PC-3 (cell line): ENCODE data around the gene SIPA1L3. TPM values are rescaled to one million over a fixed set of nuclear protein-coding genes. Genes with fewer than 3 reads are reported as not detected.
A peak's percentile ranks its signal among the peaks of the same experiment; 100 is the strongest.

Source experiments
- ATAC-seq: fragments of 200-7000 bp; cut with Tn5 transposase; 2 replicates; pipeline ENCODE4 v1.9.1; 2020; ENCODE audit warnings: mild to moderate bottlenecking, moderate library complexity
- BruUV-seq: library from RNA; stranded (reverse); fragments of 400-500 nt; replicated peaks from 2 replicates; lab custom pipeline; 2021; lab: Mats Ljungman, UMichigan
- CTCF ChIA-PET: fragments of 300-600 bp; sonication (Branson Sonifier 250); formaldehyde crosslinking; loops from one replicate; lab custom pipeline; 2022; ENCODE audit warnings: antibody characterized with exemption; lab: Charles Lee
- POLR2A ChIA-PET: fragments of 300-600 bp; sonication (Branson Sonifier 250); formaldehyde crosslinking; loops from one replicate; lab custom pipeline; 2022; ENCODE audit warnings: antibody characterized with exemption; ENCODE audit not compliant: unreplicated experiment; lab: Charles Lee
- DNase-seq: peaks from one replicate; pipeline ENCODE4 v3.0.0-alpha.2; 2015
- H2AFZ ChIP-seq: fragments of 300-600 bp; sonication (generic); 2 replicates; pipeline ENCODE4 v1.6.0; 2016; ENCODE audit warnings: antibody characterized with exemption, low read length
- H3F3A ChIP-seq: fragments of 300-600 bp; sonication (generic); one replicate; pipeline ENCODE4 v1.6.0; 2017; ENCODE audit warnings: antibody characterized with exemption, low read length, control low read depth, mild to moderate bottlenecking; ENCODE audit not compliant: unreplicated experiment
- H3K27ac ChIP-seq: fragments of 300-600 bp; sonication (generic); 2 replicates; pipeline ENCODE4 v1.5.1; 2016; ENCODE audit warnings: mild to moderate bottlenecking, low read length
- H3K27me3 ChIP-seq: fragments of 300-600 bp; sonication (generic); 2 replicates; pipeline ENCODE4 v1.6.1; 2016; ENCODE audit warnings: low read length, mixed read lengths
- H3K36me3 ChIP-seq: fragments of 300-600 bp; sonication (generic); 2 replicates; pipeline ENCODE4 v1.6.1; 2016; ENCODE audit warnings: low read depth, mixed run types, low read length, mixed read lengths
- H3K4me1 ChIP-seq: fragments of 300-600 bp; sonication (generic); 2 replicates; pipeline ENCODE4 v1.5.1; 2016; ENCODE audit warnings: low read length; ENCODE audit not compliant: insufficient read depth
- H3K4me2 ChIP-seq: fragments of 300-600 bp; sonication (generic); 2 replicates; pipeline ENCODE4 v1.6.0; 2016; ENCODE audit warnings: low read length
- H3K4me3 ChIP-seq: fragments of 300-600 bp; sonication (generic); 2 replicates; pipeline ENCODE4 v1.5.1; 2016; ENCODE audit warnings: mild to moderate bottlenecking, low read length, mixed read lengths
- H3K79me2 ChIP-seq: fragments of 300-600 bp; sonication (generic); 2 replicates; pipeline ENCODE4 v1.6.1; 2017; ENCODE audit warnings: low read length, mixed read lengths
- H3K9ac ChIP-seq: fragments of 300-600 bp; sonication (generic); 2 replicates; pipeline ENCODE4 v1.6.0; 2016; ENCODE audit warnings: mild to moderate bottlenecking, low read length
- H3K9me2 ChIP-seq: fragments of 300-600 bp; sonication (generic); replicated peaks from 2 replicates; pipeline ENCODE4 v1.6.1; 2016; ENCODE audit warnings: mixed run types, low read length, mixed read lengths
- H3K9me3 ChIP-seq: fragments of 300-600 bp; sonication (generic); 2 replicates; pipeline ENCODE4 v1.6.1; 2016; ENCODE audit warnings: low read length, mixed read lengths
- H4K20me1 ChIP-seq: fragments of 300-600 bp; sonication (generic); 2 replicates; pipeline ENCODE4 v1.6.1; 2016; ENCODE audit warnings: low read length, mixed read lengths
- CTCF ChIP-seq: fragments of 300-600 bp; sonication (generic); conservative IDR thresholded peaks from 2 replicates; pipeline ENCODE4 v1.5.1; 2017; ENCODE audit warnings: antibody characterized with exemption, low read depth, mild to moderate bottlenecking, low read length
- EZH2 ChIP-seq: fragments of 300-600 bp; sonication (generic); IDR thresholded peaks from one replicate; pipeline ENCODE4 v1.6.1; 2017; ENCODE audit warnings: antibody characterized with exemption, mild to moderate bottlenecking, low read length; ENCODE audit not compliant: unreplicated experiment
- EZH2phosphoT487 ChIP-seq: fragments of 300-600 bp; sonication (generic); IDR thresholded peaks from 2 replicates; pipeline ENCODE4 v1.6.1; 2018; ENCODE audit warnings: mild to moderate bottlenecking, antibody characterized with exemption, low read length, borderline replicate concordance
- intact Hi-C: fragments of 100-400 bp; cut with micrococcal nuclease; formaldehyde crosslinking; loops from 2 replicates; pipeline ENCODE4 v1.9.0; 2023
- total RNA-seq: library from RNA; depleted of rRNA; stranded (reverse); fragments of >200 nt; gene quantifications from 2 replicates; pipeline ENCODE4 v1.2.3, GENCODE V29; 2014

Gene SIPA1L3
- total RNA-seq, 1 experiment from 2014 or later, result 38.7 TPM

GRCh38 chr19:38132781-38133180 is 225.8 kb downstream of the SIPA1L3 start:
- no peaks in the 10 kb centered on the region for H3F3A ChIP-seq
- ChIA-PET CTCF (no interaction called here), POLR2A (no interaction called here)
- no peaks in the 10 kb centered on the region for H3K9me3 ChIP-seq
- no peak overlapping the region for H3K9ac ChIP-seq
- intact Hi-C loops, result no loop called here
- no peaks in the 10 kb centered on the region for H3K9me2 ChIP-seq
- no peaks in the 10 kb centered on the region for H3K4me1 ChIP-seq
- H4K20me1 ChIP-seq, result no peaks in the 10 kb centered on the region
- TF ChIP-seq CTCF (no peak), EZH2 (no peak), EZH2phosphoT487 (no peak)
- no peaks in the 10 kb centered on the region for H3K79me2 ChIP-seq
- no peak overlapping the region for H3K4me2 ChIP-seq
- no peak overlapping the region for H3K27ac ChIP-seq
- H2AFZ ChIP-seq, result no peak overlapping the region
- ATAC-seq, result no peak
- DNase-seq, result no peak
- H3K36me3 ChIP-seq, result no peaks in the 10 kb centered on the region; the same call in 1 of the 2 replicates
- no peaks in the 10 kb centered on the region for H3K27me3 ChIP-seq
- no peak overlapping the region for H3K4me3 ChIP-seq
- no TSS peak for BruUV-seq

- no peak for ATAC-seq
- BruUV-seq, result no TSS peak
- H3K4me3 ChIP-seq, result no peak overlapping the region
- no peak overlapping the region for H3K9ac ChIP-seq
- H3K27ac ChIP-seq, result no peak overlapping the region
- H4K20me1 ChIP-seq, result no peaks in the 10 kb centered on the region
- H3K79me2 ChIP-seq, result no peaks in the 10 kb centered on the region
- no peak for TF ChIP-seq EZH2phosphoT487
- no peak for TF ChIP-seq EZH2
- no peak for TF ChIP-seq CTCF
- H3K9me2 ChIP-seq, result no peaks in the 10 kb centered on the region
- POLR2A ChIA-PET, result no interaction called here
- no peaks in the 10 kb centered on the region for H3K4me1 ChIP-seq
- DNase-seq, result no peak
- no peak overlapping the region for H2AFZ ChIP-seq
- no peaks in the 10 kb centered on the region; the same call in 1 of the 2 replicates for H3K36me3 ChIP-seq
- H3K4me2 ChIP-seq, result no peak overlapping the region
- no peaks in the 10 kb centered on the region for H3K9me3 ChIP-seq
- no peaks in the 10 kb centered on the region for H3K27me3 ChIP-seq
- CTCF ChIA-PET, result no interaction called here
- no peaks in the 10 kb centered on the region for H3F3A ChIP-seq
- intact Hi-C loops, result no loop called here
Observed at GRCh38 chr19:38133319-38133718, 226.3 kb downstream of the SIPA1L3 start.

- POLR2A ChIA-PET, result no interaction called here
Observed at GRCh38 chr19:38134540-38135149, 227.6 kb downstream of the SIPA1L3 start.

More at GRCh38 chr19:38134540-38135149, 227.6 kb downstream of the SIPA1L3 start:
- Histone ChIP-seq H3K27ac (no peak overlapping the region), H3K4me2 (no peak overlapping the region), H3F3A (no peaks in the 10 kb centered on the region), H3K9me3 (no peaks in the 10 kb centered on the region), H3K9ac (no peak overlapping the region), H3K36me3 (no peaks in the 10 kb centered on the region; the same call in 1 of the 2 replicates), H3K4me3 (no peak overlapping the region), H4K20me1 (no peaks in the 10 kb centered on the region), H3K27me3 (no peaks in the 10 kb centered on the region), H2AFZ (no peak overlapping the region), H3K9me2 (no peaks in the 10 kb centered on the region), H3K79me2 (no peaks in the 10 kb centered on the region), H3K4me1 (no peaks in the 10 kb centered on the region)
- CTCF ChIA-PET, result no interaction called here
- TF ChIP-seq EZH2 (no peak), CTCF (peak; percentile 63), EZH2phosphoT487 (no peak)
- intact Hi-C loops, result no loop called here
- BruUV-seq, result no TSS peak
- ATAC-seq, result no peak
- peak; percentile 36 for DNase-seq
